ENCODE data around the gene TULP4. TPM values are rescaled to one million over a fixed set of nuclear protein-coding genes. Genes with fewer than 3 reads are reported as not detected.

TULP4 gene
- total RNA-seq, 4 donors from 2014 or later: 77.4 to 364 (median 129) TPM

GRCh38 chr6:158501360-158502262 lies 189.3 kb downstream of the TULP4 start:
- Histone ChIP-seq H3K36me3 (no peaks in the 10 kb centered on the region), H3K9me3 (no peaks in the 10 kb centered on the region), H3K27me3 (no peaks in the 10 kb centered on the region), H3K4me3 (no peak overlapping the region), H3K4me1 (no peaks in the 10 kb centered on the region), H3K27ac (no peak overlapping the region)
- DNase-seq: no peak
- no peak for TF ChIP-seq CTCF (IDR thresholded peaks at IDR 0.05)
- TF ChIP-seq POLR2A (IDR thresholded peaks at IDR 0.05): no peak
- intact Hi-C loops (cut with DNase I; ENCODE audit: low total_unique reads): no loop called here

- no peaks in the 10 kb centered on the region for H3K9me3 ChIP-seq
- H3K4me1 ChIP-seq: no peaks in the 10 kb centered on the region
- H3K27ac ChIP-seq: no peak overlapping the region
- intact Hi-C loops (cut with DNase I; ENCODE audit: low total_unique reads): no loop called here
- no peak overlapping the region for H3K4me3 ChIP-seq
- no peak for TF ChIP-seq POLR2A (IDR thresholded peaks at IDR 0.05)
- no peak for TF ChIP-seq CTCF (IDR thresholded peaks at IDR 0.05)
- DNase-seq: no peak
- H3K27me3 ChIP-seq: no peaks in the 10 kb centered on the region
- no peaks in the 10 kb centered on the region for H3K36me3 ChIP-seq
Measured at GRCh38 chr6:158502263-158502950, 190.1 kb downstream of the TULP4 start.

- intact Hi-C loops (cut with DNase I; ENCODE audit: low total_unique reads): no loop called here
- no peaks in the 10 kb centered on the region for H3K27me3 ChIP-seq
- H3K4me3 ChIP-seq: no peak overlapping the region
- no peak for DNase-seq
- no peaks in the 10 kb centered on the region for H3K9me3 ChIP-seq
- H3K36me3 ChIP-seq: no peaks in the 10 kb centered on the region
- TF ChIP-seq POLR2A (IDR thresholded peaks at IDR 0.05) (no peak), CTCF (IDR thresholded peaks at IDR 0.05) (no peak)
- no peak overlapping the region for H3K27ac ChIP-seq
- H3K4me1 ChIP-seq: no peaks in the 10 kb centered on the region
Measured at GRCh38 chr6:158503222-158503621, 191.0 kb downstream of the TULP4 start.

- no peak for DNase-seq
- no peaks in the 10 kb centered on the region for H3K27me3 ChIP-seq
- no peak overlapping the region for H3K4me3 ChIP-seq
- no peaks in the 10 kb centered on the region for H3K4me1 ChIP-seq
- TF ChIP-seq CTCF (IDR thresholded peaks at IDR 0.05): no peak
- no peak for TF ChIP-seq POLR2A (IDR thresholded peaks at IDR 0.05)
- H3K9me3 ChIP-seq: no peaks in the 10 kb centered on the region
- H3K36me3 ChIP-seq: no peaks in the 10 kb centered on the region
- intact Hi-C loops (cut with DNase I; ENCODE audit: low total_unique reads): no loop called here
- no peak overlapping the region for H3K27ac ChIP-seq
Measured at GRCh38 chr6:158503846-158504245, 191.6 kb downstream of the TULP4 start.

- H3K27ac ChIP-seq: no peak overlapping the region
- H3K9me3 ChIP-seq: no peaks in the 10 kb centered on the region
- H3K27me3 ChIP-seq: no peaks in the 10 kb centered on the region
- no peaks in the 10 kb centered on the region for H3K36me3 ChIP-seq
- no peak for DNase-seq
- intact Hi-C loops (cut with DNase I; ENCODE audit: low total_unique reads): no loop called here
- H3K4me1 ChIP-seq: no peaks in the 10 kb centered on the region
- no peak overlapping the region for H3K4me3 ChIP-seq
- no peak for TF ChIP-seq POLR2A (IDR thresholded peaks at IDR 0.05)
- no peak for TF ChIP-seq CTCF (IDR thresholded peaks at IDR 0.05)
Measured at GRCh38 chr6:158505194-158505593, 192.9 kb downstream of the TULP4 start.

Measured in uterus (tissue), 4 donors.